HG03097 (cell line): ENCODE results near the gene PCDHB5.
"Not testable (repeated sequence)": the region's sequence is repeated elsewhere in the genome, so short reads cannot be mapped to it uniquely, and the experiment has no call there.

ENCODE experiments used
- ATAC-seq: cut with Tn5 transposase; IDR thresholded peaks from one replicate; pipeline ENCODE4 v1.9.1; 2021; ENCODE audit not compliant: unreplicated experiment, low FRiP score

PCDHB5 gene

GRCh38 chr5:141135030-141135717 is at the start of gene PCDHB5:
PCDHB5 (plus strand) TSS chr5:141135206; CDS start chr5:141135435, 229 bp downstream.
- no peak for ATAC-seq

GRCh38 chr5:141094481-141095262 is 40.3 kb upstream of the PCDHB5 start, which contains the start of gene PCDHB2:
PCDHB2 (plus strand) TSS chr5:141094615; CDS start chr5:141094791, 176 bp downstream.
- no peak for ATAC-seq

GRCh38 chr5:141095263-141095641 is 39.8 kb upstream of the PCDHB5 start:
- no peak for ATAC-seq

- not testable (repeated sequence) for ATAC-seq
Measured at GRCh38 chr5:141096181-141096580, 38.8 kb upstream of the PCDHB5 start.

- not testable (repeated sequence) for ATAC-seq
Measured at GRCh38 chr5:141096586-141096985, 38.4 kb upstream of the PCDHB5 start.

- ATAC-seq: no peak
Measured at GRCh38 chr5:141100243-141100805, 34.7 kb upstream of the PCDHB5 start, which contains the start of gene PCDHB3. PCDHB3 (plus strand) TSS chr5:141100473; CDS start chr5:141100650, 177 bp downstream.

- no peak for ATAC-seq
Measured at GRCh38 chr5:141101059-141101458, 33.9 kb upstream of the PCDHB5 start.

- not testable (repeated sequence) for ATAC-seq
Measured at GRCh38 chr5:141102070-141102469, 32.9 kb upstream of the PCDHB5 start.

- not testable (repeated sequence) for ATAC-seq
Measured at GRCh38 chr5:141102471-141102870, 32.5 kb upstream of the PCDHB5 start.

- ATAC-seq: no peak
Measured at GRCh38 chr5:141105350-141105749, 29.7 kb upstream of the PCDHB5 start.

GRCh38 chr5:141119250-141119649 is 15.8 kb upstream of the PCDHB5 start:
- no peak for ATAC-seq

GRCh38 chr5:141121563-141121962 is 13.4 kb upstream of the PCDHB5 start, which contains the start of gene PCDHB4:
PCDHB4 (plus strand) TSS chr5:141121818; CDS start chr5:141121999, 181 bp downstream.
- no peak for ATAC-seq

GRCh38 chr5:141121985-141122384 is 13.0 kb upstream of the PCDHB5 start:
- ATAC-seq: no peak

GRCh38 chr5:141123396-141124135 is 11.4 kb upstream of the PCDHB5 start:
- ATAC-seq: not testable (repeated sequence)

GRCh38 chr5:141127305-141127704 is 7.7 kb upstream of the PCDHB5 start:
- ATAC-seq: no peak

- ATAC-seq: no peak
Measured at GRCh38 chr5:141135718-141136266, 786 bp downstream of the PCDHB5 start.

- not testable (repeated sequence) for ATAC-seq
Measured at GRCh38 chr5:141137346-141137745, 2.3 kb downstream of the PCDHB5 start.

GRCh38 chr5:141149812-141150211 is 14.8 kb downstream of the PCDHB5 start, which contains the start of gene PCDHB6:
PCDHB6 (plus strand) TSS chr5:141150057; CDS start chr5:141150258, 201 bp downstream.
- ATAC-seq: no peak

- no peak for ATAC-seq
Measured at GRCh38 chr5:141150224-141150992, 15.4 kb downstream of the PCDHB5 start.
